HCT116 (cell line): Measurements from ENCODE around the gene MACROD1. TPM values are rescaled to one million over a fixed set of nuclear protein-coding genes. Genes with fewer than 3 reads are reported as not detected.

Experiments
- ATAC-seq: fragments of 200-7000 bp; cut with Tn5 transposase; 2 replicates; pipeline ENCODE4 v1.9.1; 2020; ENCODE audit warnings: mild to moderate bottlenecking, moderate library complexity
- BruUV-seq: library from RNA; stranded (reverse); fragments of 400-500 nt; replicated peaks from 2 replicates; lab custom pipeline; 2021; lab: Mats Ljungman, UMichigan
- CTCF ChIA-PET: fragments of 300-600 bp; sonication (Branson Sonifier 250); formaldehyde crosslinking; loops from one replicate; lab custom pipeline; 2021; ENCODE audit warnings: antibody characterized with exemption; lab: Charles Lee
- POLR2A ChIA-PET: fragments of 300-600, 350-600 bp; sonication (Branson Sonifier 250); formaldehyde crosslinking; loops from one replicate; lab custom pipeline; 2021; ENCODE audit warnings: antibody characterized with exemption; lab: Charles Lee
- RAD21 ChIA-PET, 2 experiments: fragments of 300-600 bp; sonication (Branson Sonifier 250); formaldehyde crosslinking; loops; one replicate each; lab custom pipeline; 2023; ENCODE audit warnings: low total read pairs in 2 of 2; ENCODE audit not compliant: uncharacterized antibody in 2 of 2, unreplicated experiment in 2 of 2, low non-redundant PET in 1 of 2; lab: Charles Lee
- DNase-seq: peaks from one replicate; pipeline ENCODE4 v3.0.0-alpha.2; 2010; ENCODE audit warnings: low read depth, low spot score
- H2AFZ ChIP-seq: fragments of 200-600 bp; shearing (Covaris generic), sonication (generic); 2 replicates; pipeline ENCODE4 v1.6.1; 2017; ENCODE audit warnings: low read depth, mixed run types, mixed read lengths, antibody characterized with exemption, low read length; ENCODE audit not compliant: poor library complexity, severe bottlenecking
- H3K27ac ChIP-seq: 2 replicates; pipeline ENCODE4 v1.5.1; 2012; ENCODE audit warnings: low read depth, low read length
- H3K27me3 ChIP-seq: fragments of 200-600 bp; sonication (generic); 2 replicates; pipeline ENCODE4 v1.6.1; 2016; ENCODE audit warnings: mixed run types, low read length, mixed read lengths; ENCODE audit not compliant: insufficient read depth
- H3K36me3 ChIP-seq, 2 experiments: fragments of 200-500 bp in 1 of 2; fragments of 200-600 bp in 1 of 2; sonication (Bioruptor generic) in 1 of 2; sonication (generic) in 1 of 2; 2 replicates each; pipeline versions ENCODE4 v1.5.1 to v1.6.1; 2014 to 2016; ENCODE audit warnings: low read length in 2 of 2, inconsistent platforms in 1 of 2, mixed read lengths in 1 of 2, mixed run types in 1 of 2; ENCODE audit not compliant: insufficient read depth in 2 of 2, control insufficient read depth in 1 of 2
- H3K4me1 ChIP-seq, 2 experiments: fragments of 200-600 bp in 1 of 2; sonication (generic) in 1 of 2; 2 replicates each; pipeline versions ENCODE4 v1.5.1 to v1.6.1; 2012 to 2017; ENCODE audit warnings: low read length in 2 of 2, inconsistent platforms in 1 of 2, mild to moderate bottlenecking in 1 of 2, mixed read lengths in 1 of 2, mixed run types in 1 of 2, moderate library complexity in 1 of 2; ENCODE audit not compliant: insufficient read depth in 2 of 2, control insufficient read depth in 1 of 2
- H3K4me2 ChIP-seq: fragments of 200-600 bp; sonication (generic); 2 replicates; pipeline ENCODE4 v1.6.1; 2017; ENCODE audit warnings: mixed run types, low read length, mixed read lengths
- H3K4me3 ChIP-seq, 2 experiments: fragments of 200-600 bp in 1 of 2; sonication (generic) in 1 of 2; replicated peaks in 1 of 2; 2 replicates each; pipeline ENCODE4 v1.5.1; 2011 to 2016; ENCODE audit warnings: low read length in 2 of 2, control low read depth in 1 of 2, low read depth in 1 of 2, mild to moderate bottlenecking in 1 of 2, mixed read lengths in 1 of 2, mixed run types in 1 of 2
- H3K79me2 ChIP-seq: fragments of 200-600 bp; sonication (generic); 2 replicates; pipeline ENCODE4 v1.6.1; 2017; ENCODE audit warnings: mild to moderate bottlenecking, mixed run types, low read length, moderate library complexity, mixed read lengths; ENCODE audit not compliant: insufficient read depth
- H3K9ac ChIP-seq: fragments of 200-600 bp; sonication (generic); 2 replicates; pipeline ENCODE4 v1.6.1; 2016; ENCODE audit warnings: low read length, mixed read lengths
- H3K9me2 ChIP-seq: fragments of 200-600 bp; sonication (generic), shearing (Covaris generic); 2 replicates; pipeline ENCODE4 v1.6.1; 2017; ENCODE audit warnings: mixed run types, mild to moderate bottlenecking, moderate library complexity; ENCODE audit not compliant: insufficient read depth
- H3K9me3 ChIP-seq, 2 experiments: fragments of 200-500 bp in 1 of 2; fragments of 200-600 bp in 1 of 2; sonication (Bioruptor generic) in 1 of 2; sonication (generic) in 1 of 2; 2 replicates each; pipeline ENCODE4 v1.6.1; 2014 to 2017; ENCODE audit warnings: low read length in 2 of 2, mixed read lengths in 2 of 2, inconsistent platforms in 1 of 2, low read depth in 1 of 2, mild to moderate bottlenecking in 1 of 2, mixed run types in 1 of 2, moderate library complexity in 1 of 2; ENCODE audit not compliant: control insufficient read depth in 1 of 2, insufficient read depth in 1 of 2
- H4K20me1 ChIP-seq: fragments of 200-600 bp; sonication (generic), shearing (Covaris generic); 2 replicates; pipeline ENCODE4 v1.6.1; 2017; ENCODE audit warnings: mixed run types, mild to moderate bottlenecking, moderate library complexity; ENCODE audit not compliant: insufficient read depth
- CEBPB ChIP-seq: IDR thresholded peaks from 2 replicates; pipeline ENCODE4 v1.6.1; 2012; ENCODE audit warnings: low read depth
- CTCF ChIP-seq, 3 experiments: fragments of 200-600 bp in 1 of 3; sonication (generic) in 1 of 3; IDR thresholded peaks in 2 of 3; conservative IDR thresholded peaks in 1 of 3; 2 replicates each; pipeline ENCODE4 v1.5.1; 2012 to 2017; ENCODE audit warnings: low read depth in 2 of 3, low read length in 2 of 3, antibody characterized with exemption in 1 of 3, borderline replicate concordance in 1 of 3, control low read depth in 1 of 3, mild to moderate bottlenecking in 1 of 3, mixed read lengths in 1 of 3, mixed run types in 1 of 3, moderate library complexity in 1 of 3; ENCODE audit not compliant: insufficient read depth in 1 of 3
- ELF1 ChIP-seq: IDR thresholded peaks from 2 replicates; pipeline ENCODE4 v1.6.1; 2012; ENCODE audit warnings: low read depth, borderline replicate concordance
- JUND ChIP-seq: IDR thresholded peaks from 2 replicates; pipeline ENCODE4 v1.6.1; 2012
- POLR2A ChIP-seq: IDR thresholded peaks from 2 replicates; pipeline ENCODE4 v1.7.0; 2011; ENCODE audit warnings: borderline replicate concordance; ENCODE audit not compliant: insufficient read depth, insufficient read length; ENCODE audit errors: extremely low read depth
- TCF7L2 ChIP-seq: IDR thresholded peaks from 2 replicates; pipeline ENCODE4 v1.7.0; 2011; ENCODE audit warnings: borderline replicate concordance, inconsistent platforms; ENCODE audit not compliant: insufficient read depth, insufficient read length; ENCODE audit errors: extremely low read depth
- YY1 ChIP-seq: IDR thresholded peaks from 2 replicates; pipeline ENCODE4 v1.6.1; 2011; ENCODE audit warnings: low read length, low read depth, moderate library complexity, mild to moderate bottlenecking; ENCODE audit not compliant: insufficient replicate concordance; ENCODE audit errors: extremely low read depth
- ZBTB33 ChIP-seq: IDR thresholded peaks from 2 replicates; pipeline ENCODE4 v1.6.1; 2011; ENCODE audit warnings: mild to moderate bottlenecking, low read length, moderate library complexity; ENCODE audit not compliant: insufficient replicate concordance; ENCODE audit errors: extremely low read depth
- ZFX ChIP-seq: fragments of 450-650 bp; IDR thresholded peaks from 2 replicates; pipeline ENCODE4 v1.6.1; 2017
- intact Hi-C: fragments of 100-400 bp; cut with micrococcal nuclease; formaldehyde crosslinking; loops from 2 replicates; pipeline ENCODE4 v1.10.0; 2022
- total RNA-seq: library from RNA; stranded (reverse); gene quantifications from one replicate; pipeline ENCODE4 v1.2.1, GENCODE V29; 2021; ENCODE audit not compliant: unreplicated experiment

MACROD1 gene
- total RNA-seq, 1 experiment from 2014 or later = 61.1 TPM

- intact Hi-C loops = loop anchor here (10.0 kb wide), 1 partner anchor 49 kb away; no protein-coding TSS in a partner anchor
Observed at GRCh38 chr11:64103277-64103985, 62.5 kb downstream of the MACROD1 start.

More at GRCh38 chr11:64103277-64103985, 62.5 kb downstream of the MACROD1 start:
- Histone ChIP-seq H2AFZ (no peak overlapping the region), H3K9me2 (no peaks in the 10 kb centered on the region), H3K4me3 (no peak overlapping the region), H3K79me2 (no peaks in the 10 kb centered on the region), H3K36me3 (no peaks in the 10 kb centered on the region), H3K4me1 (no peaks in the 10 kb centered on the region), H3K9ac (no peak overlapping the region), H3K9me3 (no peaks in the 10 kb centered on the region), H3K4me2 (no peak overlapping the region), H3K27ac (no peak overlapping the region; the same call in 1 of the 2 replicates), H3K27me3 (no peaks in the 10 kb centered on the region), H4K20me1 (no peaks in the 10 kb centered on the region)
- RAD21 ChIA-PET = no interaction called here
- POLR2A ChIA-PET = no interaction called here
- CTCF ChIA-PET = no interaction called here
- no peak for DNase-seq
- no TSS peak for BruUV-seq
- ATAC-seq = no peak
- TF ChIP-seq POLR2A = no peak
- TF ChIP-seq ZBTB33 = no peak
- TF ChIP-seq YY1 = no peak
- no peak for TF ChIP-seq JUND
- TF ChIP-seq ELF1 = no peak
- TF ChIP-seq ZFX = no peak
- no peak for TF ChIP-seq CEBPB
- TF ChIP-seq TCF7L2 = no peak
- TF ChIP-seq CTCF (IDR thresholded peaks at IDR 0.05 in 2 of 3, conservative IDR thresholded peaks at IDR 0.05 in 1 of 3; ENCODE audit: borderline replicate concordance in 1 of 3, insufficient read depth in 1 of 3, low read depth in 2 of 3, low read length in 2 of 3) = no peak
